Measurements from ENCODE around the gene GALE. TPM values are rescaled to one million over a fixed set of nuclear protein-coding genes. Genes with fewer than 3 reads are reported as not detected.
"Not testable (repeated sequence)": the region's sequence is repeated elsewhere in the genome, so short reads cannot be mapped to it uniquely, and the experiment has no call there.

The GALE gene
- total and polyA plus RNA-seq, 7 donors, result 7.8 to 208 (median 11.5) TPM

- no peak overlapping the region for H3K4me3 ChIP-seq
- intact Hi-C loops (cut with DNase I), result no loop called here
- no peak overlapping the region for H3K27ac ChIP-seq
- TF ChIP-seq EP300 (IDR thresholded peaks at IDR 0.05), result no peak
- TF ChIP-seq POLR2AphosphoS5 (IDR thresholded peaks at IDR 0.05), result no peak
- TF ChIP-seq POLR2A (IDR thresholded peaks at IDR 0.05), result no peak
- TF ChIP-seq CTCF (IDR thresholded peaks at IDR 0.05), result no peak
- no peaks in the 10 kb centered on the region for H3K9me3 ChIP-seq
- H3K4me1 ChIP-seq, result peaks cover 0 to 14% (median 9%) of the 10 kb centered on the region in 4 donors
- no peaks in the 10 kb centered on the region for H3K27me3 ChIP-seq
- WGBS, 2 donors, result 95% methylated on average over 1 of the region's 1 CpG
- H3K36me3 ChIP-seq, result no peaks in the 10 kb centered on the region
- DNase-seq, result no peak
Observed at GRCh38 chr1:23827717-23828116, 27.2 kb upstream of the GALE start.

- H3K27ac ChIP-seq; H3K36me3 ChIP-seq; intact Hi-C loops (cut with DNase I); H3K4me3 ChIP-seq; H3K27me3 ChIP-seq; H3K9me3 ChIP-seq; DNase-seq: not testable (repeated sequence)
- 95 to 97% methylated on average over 13 of the region's 13 CpGs for WGBS, 2 donors
- peaks cover 0 to 14% (median 9%) of the 10 kb centered on the region in 4 donors for H3K4me1 ChIP-seq
Observed at GRCh38 chr1:23826590-23826989, 26.0 kb upstream of the GALE start.

GRCh38 chr1:23825762-23826522 is 25.4 kb upstream of the GALE start:
- WGBS, 2 donors, result 56 to 65% methylated on average over 24 of the region's 24 CpGs
- Histone ChIP-seq H3K36me3 (no peaks in the 10 kb centered on the region), H3K4me3 (peak overlapping the region; percentile 61 to 97 (median 92)), H3K9me3 (no peaks in the 10 kb centered on the region), H3K27ac (peak overlapping the region; percentile 85 to 96 (median 95)), H3K4me1 (peaks cover 0 to 14% (median 9%) of the 10 kb centered on the region in 4 donors), H3K27me3 (no peaks in the 10 kb centered on the region)
- intact Hi-C loops (cut with DNase I), result loop anchor here (2.0 kb wide), 1 partner anchor 43 kb away; the partner anchor contains the start of gene FUCA1
- TF ChIP-seq CTCF (IDR thresholded peaks at IDR 0.05) (no peak), POLR2A (IDR thresholded peaks at IDR 0.05) (no peak), EP300 (IDR thresholded peaks at IDR 0.05) (no peak), POLR2AphosphoS5 (IDR thresholded peaks at IDR 0.05) (no peak)
- DNase-seq, result no peak

GRCh38 chr1:23825076-23825761 is 24.7 kb upstream of the GALE start, which contains the start of gene HMGCL:
HMGCL (minus strand) TSS chr1:23825429; CDS start chr1:23825415, 14 bp downstream.
- intact Hi-C loops (cut with DNase I), result loop anchor here (2.0 kb wide), 1 partner anchor 44 kb away; the partner anchor contains the start of gene FUCA1
- H3K4me3 ChIP-seq, result peak within 1 kb of the TSS; percentile 61 to 97 (median 92)
- DNase-seq, result peak; percentile 95

More at GRCh38 chr1:23825076-23825761, 24.7 kb upstream of the GALE start, which contains the start of gene HMGCL:
- Histone ChIP-seq H3K36me3 (peaks cover 0 to under 1% (median under 1%) of the 10 kb centered on the region in 4 donors), H3K4me1 (peaks cover 0 to 14% (median 9%) of the 10 kb centered on the region in 4 donors), H3K27me3 (no peaks in the 10 kb centered on the region), H3K27ac (peak within 1 kb of the TSS; percentile 85 to 96 (median 95)), H3K9me3 (no peaks in the 10 kb centered on the region)
- 1% methylated on average over 42 of the region's 42 CpGs for WGBS, 2 donors
- peak; percentile 87 to 89 for TF ChIP-seq POLR2A (IDR thresholded peaks at IDR 0.05)
- peak; percentile 91 to 98 (median 96) for TF ChIP-seq POLR2AphosphoS5 (IDR thresholded peaks at IDR 0.05)
- TF ChIP-seq CTCF (IDR thresholded peaks at IDR 0.05), result no peak
- peak in 1 of 4 donors; percentile 60 for TF ChIP-seq EP300 (IDR thresholded peaks at IDR 0.05)
